ENCODE data around the gene UQCR11. TPM values are rescaled to one million over a fixed set of nuclear protein-coding genes. Genes with fewer than 3 reads are reported as not detected.
"Not testable (repeated sequence)": the region's sequence is repeated elsewhere in the genome, so short reads cannot be mapped to it uniquely, and the experiment has no call there.

The UQCR11 gene
- total RNA-seq, 1 donor from 2014 or later = 84.6 TPM

DNA sequence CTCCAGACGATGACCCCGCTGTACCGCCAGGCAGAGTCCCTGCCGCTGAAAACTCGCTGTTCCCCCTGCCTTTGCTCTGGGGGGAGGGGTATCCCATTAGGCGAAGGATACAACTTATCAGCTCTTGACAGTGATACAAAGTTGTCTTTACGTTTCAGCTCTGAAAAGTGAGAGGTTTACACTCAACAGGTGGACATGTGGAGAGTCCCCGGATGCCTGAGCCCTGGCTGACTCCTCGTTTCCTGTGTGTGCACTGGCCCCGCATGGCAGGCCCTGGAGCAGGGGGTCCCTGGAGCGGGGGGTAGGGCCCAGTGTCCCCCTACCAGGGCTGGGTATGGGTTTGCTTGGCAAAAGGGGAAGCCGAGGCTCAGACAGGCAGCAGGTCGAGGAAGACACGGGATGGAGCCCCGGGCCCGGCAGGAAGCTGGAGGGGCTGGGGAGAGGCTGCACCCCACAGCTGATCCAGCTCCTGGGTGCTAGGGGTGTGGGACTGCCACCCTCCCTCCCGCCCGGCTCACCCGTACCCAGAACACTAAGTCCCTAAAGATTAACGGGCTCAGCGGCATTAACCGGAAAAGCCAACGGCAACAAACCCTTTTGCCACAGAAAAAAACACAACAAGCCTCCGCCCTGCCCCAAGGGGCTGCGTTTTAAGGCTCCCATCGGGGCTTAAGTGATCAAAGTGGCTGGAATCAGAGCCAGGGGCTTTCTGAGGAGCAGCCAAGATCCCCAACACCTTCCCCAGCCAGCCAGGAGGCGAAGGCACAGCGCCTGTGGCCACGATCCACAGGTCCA, 41.6 kb upstream of the UQCR11 start:
- TF ChIP-seq, protein P1, sequence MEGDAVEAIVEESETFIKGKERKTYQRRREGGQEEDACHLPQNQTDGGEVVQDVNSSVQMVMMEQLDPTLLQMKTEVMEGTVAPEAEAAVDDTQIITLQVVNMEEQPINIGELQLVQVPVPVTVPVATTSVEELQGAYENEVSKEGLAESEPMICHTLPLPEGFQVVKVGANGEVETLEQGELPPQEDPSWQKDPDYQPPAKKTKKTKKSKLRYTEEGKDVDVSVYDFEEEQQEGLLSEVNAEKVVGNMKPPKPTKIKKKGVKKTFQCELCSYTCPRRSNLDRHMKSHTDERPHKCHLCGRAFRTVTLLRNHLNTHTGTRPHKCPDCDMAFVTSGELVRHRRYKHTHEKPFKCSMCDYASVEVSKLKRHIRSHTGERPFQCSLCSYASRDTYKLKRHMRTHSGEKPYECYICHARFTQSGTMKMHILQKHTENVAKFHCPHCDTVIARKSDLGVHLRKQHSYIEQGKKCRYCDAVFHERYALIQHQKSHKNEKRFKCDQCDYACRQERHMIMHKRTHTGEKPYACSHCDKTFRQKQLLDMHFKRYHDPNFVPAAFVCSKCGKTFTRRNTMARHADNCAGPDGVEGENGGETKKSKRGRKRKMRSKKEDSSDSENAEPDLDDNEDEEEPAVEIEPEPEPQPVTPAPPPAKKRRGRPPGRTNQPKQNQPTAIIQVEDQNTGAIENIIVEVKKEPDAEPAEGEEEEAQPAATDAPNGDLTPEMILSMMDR (IDR thresholded peaks at IDR 0.05; ENCODE audit: insufficient read depth, low read length, poor library complexity, severe bottlenecking) = no peak
- DNase-seq (ENCODE audit: low read depth) = no peak
- Histone ChIP-seq H3K27me3 (ENCODE audit: control insufficient read depth, insufficient read depth, low read length) (no peaks in the 10 kb centered on the region), H3K4me3 (ENCODE audit: low read depth, low read length) (no peak overlapping the region), H3K36me3 (ENCODE audit: control insufficient read depth, insufficient read depth, low read length) (no peaks in the 10 kb centered on the region)

DNA sequence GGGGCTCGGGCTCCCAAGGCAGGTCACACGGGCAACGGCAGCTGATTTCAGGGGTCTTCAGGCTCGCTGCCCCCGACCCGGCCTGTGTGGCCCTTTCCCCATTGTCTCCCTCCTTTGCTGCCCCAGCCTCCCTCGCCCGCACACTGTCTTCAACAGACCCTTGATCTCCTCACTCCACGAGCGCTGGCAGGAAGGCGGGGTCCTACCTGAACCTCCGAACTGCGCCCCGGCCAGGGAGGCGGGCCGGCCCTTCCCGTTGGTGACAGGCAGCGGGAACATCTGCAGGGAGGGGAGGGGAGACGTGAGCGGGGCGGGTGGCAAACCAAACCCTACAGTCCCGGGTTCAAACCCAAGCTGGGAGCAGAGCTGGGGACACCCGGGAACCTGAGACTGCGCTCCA, 40.9 kb upstream of the UQCR11 start:
- DNase-seq (ENCODE audit: low read depth) = no peak
- TF ChIP-seq, protein P1 (IDR thresholded peaks at IDR 0.05; ENCODE audit: insufficient read depth, low read length, poor library complexity, severe bottlenecking) = no peak
- Histone ChIP-seq H3K27me3 (ENCODE audit: control insufficient read depth, insufficient read depth, low read length) (no peaks in the 10 kb centered on the region), H3K36me3 (ENCODE audit: control insufficient read depth, insufficient read depth, low read length) (no peaks in the 10 kb centered on the region), H3K4me3 (ENCODE audit: low read depth, low read length) (no peak overlapping the region)

DNA sequence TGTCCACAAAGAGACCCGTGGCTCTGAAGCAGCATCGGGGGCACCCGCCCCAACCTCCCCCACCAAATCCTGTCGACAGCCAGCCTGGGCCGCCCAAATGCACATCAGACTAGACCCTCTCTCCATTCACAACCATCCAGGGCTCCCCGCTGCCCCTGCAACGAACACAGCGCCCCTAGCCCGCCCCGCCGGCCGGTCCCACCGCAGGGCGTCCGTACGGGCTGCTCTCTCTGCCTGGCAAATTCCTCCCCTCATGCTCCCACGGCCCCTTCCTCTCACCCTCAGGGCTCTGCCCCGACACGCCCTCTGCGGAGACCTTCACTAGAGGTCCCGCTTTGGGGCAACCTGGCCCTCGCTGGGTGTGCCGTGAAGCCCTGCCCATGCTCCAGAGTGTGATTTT, 40.0 kb upstream of the UQCR11 start:
- TF ChIP-seq, protein P1 (IDR thresholded peaks at IDR 0.05; ENCODE audit: insufficient read depth, low read length, poor library complexity, severe bottlenecking) = no peak
- DNase-seq (ENCODE audit: low read depth) = no peak
- H3K36me3 ChIP-seq (ENCODE audit: control insufficient read depth, insufficient read depth, low read length) = no peaks in the 10 kb centered on the region
- no peaks in the 10 kb centered on the region for H3K27me3 ChIP-seq (ENCODE audit: control insufficient read depth, insufficient read depth, low read length)
- no peak overlapping the region for H3K4me3 ChIP-seq (ENCODE audit: low read depth, low read length)

DNA sequence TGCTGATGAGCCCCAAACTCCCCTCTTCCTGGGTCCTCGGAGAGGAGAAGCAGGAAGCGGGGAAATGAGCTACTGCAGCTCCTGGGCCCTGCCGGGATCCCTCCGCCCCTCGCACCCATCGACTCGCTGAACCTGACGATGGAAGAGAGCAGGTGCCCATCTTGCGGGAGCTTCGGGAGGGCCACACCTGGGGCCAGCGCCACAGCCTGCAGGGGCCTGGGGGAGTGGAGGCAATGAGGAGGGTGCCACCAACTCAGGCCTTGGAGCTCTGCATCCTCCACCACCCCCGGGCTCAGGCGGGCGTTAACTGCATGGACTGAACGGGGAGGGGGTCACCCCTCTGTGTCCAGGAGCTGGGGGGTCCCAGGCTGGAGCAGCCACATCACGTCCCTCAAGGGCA, 38.8 kb upstream of the UQCR11 start:
- Histone ChIP-seq H3K36me3 (ENCODE audit: control insufficient read depth, insufficient read depth, low read length) (no peaks in the 10 kb centered on the region), H3K4me3 (ENCODE audit: low read depth, low read length) (no peak overlapping the region), H3K27me3 (ENCODE audit: control insufficient read depth, insufficient read depth, low read length) (no peaks in the 10 kb centered on the region)
- TF ChIP-seq, protein P1 (IDR thresholded peaks at IDR 0.05; ENCODE audit: insufficient read depth, low read length, poor library complexity, severe bottlenecking) = no peak
- DNase-seq (ENCODE audit: low read depth) = no peak

DNA sequence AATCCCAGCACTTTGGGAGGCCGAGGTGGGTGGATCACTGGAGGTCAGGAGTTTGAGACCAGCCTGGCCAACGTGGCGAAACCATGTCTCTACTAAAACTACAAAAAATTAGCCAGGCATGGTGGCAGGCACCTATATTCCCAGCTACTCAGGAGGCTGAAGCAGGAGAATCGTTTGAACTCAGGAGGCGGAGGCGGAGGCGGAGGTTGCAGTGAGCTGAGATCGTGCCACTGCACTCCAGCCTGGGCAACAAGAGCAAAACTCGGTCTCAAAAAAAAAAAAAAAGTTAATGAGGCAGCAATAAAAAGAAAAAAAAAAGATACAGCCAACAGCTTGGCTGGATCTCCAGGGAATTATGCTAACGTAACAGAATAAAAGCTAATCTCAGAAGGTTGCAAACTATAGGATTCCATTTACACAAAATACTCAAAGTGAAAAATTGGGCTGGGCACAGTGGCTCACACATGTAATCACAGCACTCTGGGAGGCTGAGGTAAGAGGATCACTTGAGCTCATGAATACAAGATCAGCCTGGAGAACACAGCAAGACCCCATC, 35.7 kb upstream of the UQCR11 start:
- H3K36me3 ChIP-seq (ENCODE audit: control insufficient read depth, insufficient read depth, low read length); H3K27me3 ChIP-seq (ENCODE audit: control insufficient read depth, insufficient read depth, low read length); DNase-seq (ENCODE audit: low read depth); H3K4me3 ChIP-seq (ENCODE audit: low read depth, low read length): not testable (repeated sequence)

DNA sequence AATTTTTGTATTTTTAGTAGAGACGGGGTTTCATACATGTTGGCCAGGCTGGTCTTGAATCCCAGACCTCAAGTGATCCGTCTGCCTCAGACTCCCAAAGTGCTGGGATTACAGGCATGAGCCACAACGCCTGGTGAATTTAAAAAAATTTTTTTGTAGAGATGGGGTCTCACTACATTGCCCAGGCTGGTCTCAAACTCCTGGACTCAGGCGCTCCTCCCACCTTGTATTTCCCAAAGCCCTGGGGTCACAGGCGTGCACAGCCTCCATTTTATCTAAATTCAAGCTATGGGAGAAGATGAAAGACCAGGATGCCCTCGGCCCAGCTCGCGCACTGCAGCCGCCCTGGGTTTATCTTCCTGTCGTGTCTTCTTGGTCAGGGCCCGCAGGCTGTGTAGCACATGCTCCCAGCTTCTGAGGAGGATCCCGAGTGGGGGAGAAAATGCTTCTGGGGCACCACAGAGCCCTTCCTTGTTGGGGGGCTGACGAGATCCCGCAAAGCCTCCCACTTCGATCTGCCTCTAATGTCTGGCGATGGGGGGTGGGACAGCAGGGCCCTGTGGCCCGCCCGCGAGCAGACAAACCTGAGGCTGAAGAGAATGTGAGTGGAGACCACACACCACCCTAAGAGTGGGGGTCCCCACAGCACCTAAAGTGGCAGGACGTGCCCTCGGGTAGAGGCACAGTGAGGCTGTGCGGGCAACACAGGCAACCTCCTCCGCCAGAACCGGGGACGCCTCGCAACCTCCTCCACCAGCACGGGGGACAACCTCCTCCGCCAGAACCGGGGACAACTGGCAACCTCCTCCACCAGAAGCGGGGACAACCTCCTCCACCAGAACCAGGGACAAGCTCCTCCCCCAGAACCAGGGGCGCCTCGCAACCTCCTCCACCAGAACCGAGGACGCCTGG, 31.3 kb upstream of the UQCR11 start:
- TF ChIP-seq, protein P1 (IDR thresholded peaks at IDR 0.05; ENCODE audit: insufficient read depth, low read length, poor library complexity, severe bottlenecking) = no peak
- peaks cover 3% of the 10 kb centered on the region for H3K36me3 ChIP-seq (ENCODE audit: control insufficient read depth, insufficient read depth, low read length)

More for the DNA sequence above, 31.3 kb upstream of the UQCR11 start:
- DNase-seq (ENCODE audit: low read depth) = no peak
- Histone ChIP-seq H3K27me3 (ENCODE audit: control insufficient read depth, insufficient read depth, low read length) (no peaks in the 10 kb centered on the region), H3K4me3 (ENCODE audit: low read depth, low read length) (no peak overlapping the region)

Data from kidney epithelial cell (primary cell).